ENCODE results near the gene L3MBTL2. TPM values are rescaled to one million over a fixed set of nuclear protein-coding genes. Genes with fewer than 3 reads are reported as not detected.

Gene L3MBTL2
- total RNA-seq, 1 experiment from 2014 or later, result 33.6 TPM

DNA sequence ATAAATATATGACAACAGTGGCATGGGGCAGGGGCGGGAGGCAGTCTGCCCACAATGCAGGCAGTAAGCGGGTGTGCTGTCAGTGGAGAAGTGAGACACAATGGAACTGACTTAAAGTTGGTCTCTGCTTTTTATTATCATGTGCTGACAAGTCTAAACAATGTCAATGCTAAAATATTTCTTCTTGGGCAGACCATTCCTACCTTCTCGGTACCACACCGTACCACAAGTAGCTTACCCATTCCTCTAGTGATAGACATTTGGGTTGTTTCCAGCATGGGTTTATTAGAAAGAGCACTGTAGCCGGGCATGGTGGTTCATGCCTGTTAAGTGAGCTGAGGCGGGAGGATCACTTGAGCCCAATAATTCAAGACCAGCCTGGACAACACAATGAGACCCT lies 38.2 kb downstream of the L3MBTL2 start:
- peaks cover 6 to 28% (median 20%) of the 10 kb centered on the region in 3 experiments; a peak in 6 of 7 replicates for H3K36me3 Mint-ChIP-seq (ENCODE audit: insufficient read depth in 1 of 3, low read depth in 3 of 3)
- H3K27me3 Mint-ChIP-seq (ENCODE audit: low read depth), result peaks cover 4% of the 10 kb centered on the region
- Histone ChIP-seq H2AFZ (ENCODE audit: low read length) (no peak overlapping the region), H3K14ac (ENCODE audit: insufficient read depth, low read length) (no peak overlapping the region), H3K18ac (ENCODE audit: insufficient read length, low read depth, low read length) (no peak overlapping the region), H3T11ph (ENCODE audit: low read length) (no peak overlapping the region), H3K9ac (ENCODE audit: extremely low read depth, insufficient read length, low read length) (no peak overlapping the region), H3K79me2 (ENCODE audit: insufficient read depth, low read length) (no peaks in the 10 kb centered on the region), H3K23ac (ENCODE audit: insufficient read length, low read depth, low read length) (no peak overlapping the region), H3K79me1 (ENCODE audit: insufficient read depth, low read depth, low read length, poor library complexity, severe bottlenecking) (no peaks in the 10 kb centered on the region), H2BK120ac (ENCODE audit: low read depth, low read length, poor library complexity, severe bottlenecking) (no peak overlapping the region), H4K5ac (ENCODE audit: insufficient read length, low read depth, low read length) (no peak overlapping the region), H3K4me2 (ENCODE audit: insufficient read depth, insufficient read length, low read length) (no peak overlapping the region), H3K27me3 (ENCODE audit: insufficient read depth, low read length) (no peaks in the 10 kb centered on the region), H2AK5ac (ENCODE audit: insufficient read length, low read length) (no peak overlapping the region), H2BK12ac (ENCODE audit: insufficient read length, low read depth, low read length) (no peak overlapping the region), H3K9me3 (ENCODE audit: control insufficient read depth, low read depth, low read length) (no peaks in the 10 kb centered on the region), H3K4ac (ENCODE audit: low read depth, low read length) (no peak overlapping the region), H3K23me2 (ENCODE audit: insufficient read length, low read depth, low read length, poor library complexity, severe bottlenecking) (no peaks in the 10 kb centered on the region), H3K4me1 (ENCODE audit: insufficient read depth, low read length) (no peaks in the 10 kb centered on the region), H4K91ac (ENCODE audit: insufficient read length, low read depth, low read length) (no peak overlapping the region), H3K56ac (ENCODE audit: insufficient read length, low read depth, low read length) (no peak overlapping the region), H2BK15ac (ENCODE audit: low read depth, low read length) (no peak overlapping the region), H2BK5ac (ENCODE audit: insufficient read length, low read length) (no peak overlapping the region), H4K20me1 (ENCODE audit: control insufficient read depth, insufficient read depth, insufficient read length) (no peaks in the 10 kb centered on the region), H4K8ac (replicated peaks; ENCODE audit: insufficient read length, low read depth, low read length) (no peak overlapping the region), H3K27ac (ENCODE audit: insufficient read length, low read depth, low read length) (no peak overlapping the region), H2BK20ac (ENCODE audit: low read depth, low read length, poor library complexity, severe bottlenecking) (no peak overlapping the region)
- TF ChIP-seq, protein P1, sequence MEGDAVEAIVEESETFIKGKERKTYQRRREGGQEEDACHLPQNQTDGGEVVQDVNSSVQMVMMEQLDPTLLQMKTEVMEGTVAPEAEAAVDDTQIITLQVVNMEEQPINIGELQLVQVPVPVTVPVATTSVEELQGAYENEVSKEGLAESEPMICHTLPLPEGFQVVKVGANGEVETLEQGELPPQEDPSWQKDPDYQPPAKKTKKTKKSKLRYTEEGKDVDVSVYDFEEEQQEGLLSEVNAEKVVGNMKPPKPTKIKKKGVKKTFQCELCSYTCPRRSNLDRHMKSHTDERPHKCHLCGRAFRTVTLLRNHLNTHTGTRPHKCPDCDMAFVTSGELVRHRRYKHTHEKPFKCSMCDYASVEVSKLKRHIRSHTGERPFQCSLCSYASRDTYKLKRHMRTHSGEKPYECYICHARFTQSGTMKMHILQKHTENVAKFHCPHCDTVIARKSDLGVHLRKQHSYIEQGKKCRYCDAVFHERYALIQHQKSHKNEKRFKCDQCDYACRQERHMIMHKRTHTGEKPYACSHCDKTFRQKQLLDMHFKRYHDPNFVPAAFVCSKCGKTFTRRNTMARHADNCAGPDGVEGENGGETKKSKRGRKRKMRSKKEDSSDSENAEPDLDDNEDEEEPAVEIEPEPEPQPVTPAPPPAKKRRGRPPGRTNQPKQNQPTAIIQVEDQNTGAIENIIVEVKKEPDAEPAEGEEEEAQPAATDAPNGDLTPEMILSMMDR (conservative IDR thresholded peaks at IDR 0.05), result no peak
- no peak overlapping the region for H3K4me3 Mint-ChIP-seq
- peaks cover 3% of the 10 kb centered on the region in 2 experiments; a peak in 3 of 4 replicates for H3K4me1 Mint-ChIP-seq
- H3K27ac Mint-ChIP-seq, result peak overlapping the region in 1 of 3 experiments; percentile 75; a peak in 1 of 7 replicates
- H3K9me3 Mint-ChIP-seq, result no peaks in the 10 kb centered on the region
- WGBS (ENCODE audit: extremely low coverage, insufficient read length, low lambda C conversion rate), result no CpG with 5 or more reads among the region's 6 CpGs
- DNase-seq, result no peak
